ENCODE data around the gene TRAF1. TPM values are rescaled to one million over a fixed set of nuclear protein-coding genes. Genes with fewer than 3 reads are reported as not detected.

TRAF1 gene
- total RNA-seq, 1 experiment from 2014 or later: 1.4 TPM

- Histone ChIP-seq H3K18ac (ENCODE audit: insufficient read length, low read depth, low read length) (no peak overlapping the region), H3K79me1 (ENCODE audit: insufficient read depth, low read depth, low read length, poor library complexity, severe bottlenecking) (no peaks in the 10 kb centered on the region), H4K20me1 (ENCODE audit: control insufficient read depth, insufficient read depth, insufficient read length) (no peaks in the 10 kb centered on the region), H3K27me3 (ENCODE audit: insufficient read depth, low read length) (no peaks in the 10 kb centered on the region), H4K91ac (ENCODE audit: insufficient read length, low read depth, low read length) (no peak overlapping the region), H2BK12ac (ENCODE audit: insufficient read length, low read depth, low read length) (no peak overlapping the region), H3K4ac (ENCODE audit: low read depth, low read length) (no peak overlapping the region), H2BK120ac (ENCODE audit: low read depth, low read length, poor library complexity, severe bottlenecking) (no peak overlapping the region), H3K4me2 (ENCODE audit: insufficient read depth, insufficient read length, low read length) (no peak overlapping the region), H2AK5ac (ENCODE audit: insufficient read length, low read length) (no peak overlapping the region), H4K8ac (replicated peaks; ENCODE audit: insufficient read length, low read depth, low read length) (no peak overlapping the region), H3K23me2 (ENCODE audit: insufficient read length, low read depth, low read length, poor library complexity, severe bottlenecking) (no peaks in the 10 kb centered on the region), H3K79me2 (ENCODE audit: insufficient read depth, low read length) (no peaks in the 10 kb centered on the region), H3K9me3 (ENCODE audit: control insufficient read depth, low read depth, low read length) (no peaks in the 10 kb centered on the region), H3K4me1 (ENCODE audit: insufficient read depth, low read length) (no peaks in the 10 kb centered on the region), H4K5ac (ENCODE audit: insufficient read length, low read depth, low read length) (no peak overlapping the region), H3K23ac (ENCODE audit: insufficient read length, low read depth, low read length) (no peak overlapping the region), H3K27ac (ENCODE audit: insufficient read length, low read depth, low read length) (no peak overlapping the region), H3K56ac (ENCODE audit: insufficient read length, low read depth, low read length) (no peak overlapping the region), H2BK20ac (ENCODE audit: low read depth, low read length, poor library complexity, severe bottlenecking) (no peak overlapping the region), H2BK15ac (ENCODE audit: low read depth, low read length) (no peak overlapping the region), H2AFZ (ENCODE audit: low read length) (no peak overlapping the region), H3K9ac (ENCODE audit: extremely low read depth, insufficient read length, low read length) (no peak overlapping the region), H2BK5ac (ENCODE audit: insufficient read length, low read length) (no peak overlapping the region), H3K14ac (ENCODE audit: insufficient read depth, low read length) (no peak overlapping the region; the same call in 1 of the 2 replicates), H3T11ph (ENCODE audit: low read length) (no peak overlapping the region)
- TF ChIP-seq, protein P1, sequence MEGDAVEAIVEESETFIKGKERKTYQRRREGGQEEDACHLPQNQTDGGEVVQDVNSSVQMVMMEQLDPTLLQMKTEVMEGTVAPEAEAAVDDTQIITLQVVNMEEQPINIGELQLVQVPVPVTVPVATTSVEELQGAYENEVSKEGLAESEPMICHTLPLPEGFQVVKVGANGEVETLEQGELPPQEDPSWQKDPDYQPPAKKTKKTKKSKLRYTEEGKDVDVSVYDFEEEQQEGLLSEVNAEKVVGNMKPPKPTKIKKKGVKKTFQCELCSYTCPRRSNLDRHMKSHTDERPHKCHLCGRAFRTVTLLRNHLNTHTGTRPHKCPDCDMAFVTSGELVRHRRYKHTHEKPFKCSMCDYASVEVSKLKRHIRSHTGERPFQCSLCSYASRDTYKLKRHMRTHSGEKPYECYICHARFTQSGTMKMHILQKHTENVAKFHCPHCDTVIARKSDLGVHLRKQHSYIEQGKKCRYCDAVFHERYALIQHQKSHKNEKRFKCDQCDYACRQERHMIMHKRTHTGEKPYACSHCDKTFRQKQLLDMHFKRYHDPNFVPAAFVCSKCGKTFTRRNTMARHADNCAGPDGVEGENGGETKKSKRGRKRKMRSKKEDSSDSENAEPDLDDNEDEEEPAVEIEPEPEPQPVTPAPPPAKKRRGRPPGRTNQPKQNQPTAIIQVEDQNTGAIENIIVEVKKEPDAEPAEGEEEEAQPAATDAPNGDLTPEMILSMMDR (conservative IDR thresholded peaks at IDR 0.05): no peak
- no peaks in the 10 kb centered on the region for H3K36me3 Mint-ChIP-seq (ENCODE audit: insufficient read depth in 1 of 3, low read depth in 3 of 3)
- no peak overlapping the region for H3K27ac Mint-ChIP-seq
- H3K4me1 Mint-ChIP-seq: peaks cover under 1 to 2% of the 10 kb centered on the region in 2 experiments; a peak in 2 of 4 replicates
- peaks cover 5% of the 10 kb centered on the region for H3K27me3 Mint-ChIP-seq (ENCODE audit: low read depth)
- H3K4me3 Mint-ChIP-seq: no peak overlapping the region
- no CpG with 5 or more reads among the region's 4 CpGs for WGBS (ENCODE audit: extremely low coverage, insufficient read length, low lambda C conversion rate)
- H3K9me3 Mint-ChIP-seq: no peaks in the 10 kb centered on the region
- no peak for DNase-seq
Measured at GRCh38 chr9:120935383-120935857, 8.8 kb upstream of the TRAF1 start.
